ENCODE measurements around the gene SMIM43. TPM values are rescaled to one million over a fixed set of nuclear protein-coding genes. Genes with fewer than 3 reads are reported as not detected.

Gene SMIM43
- total and polyA plus RNA-seq, 2 donors (not counting 1 experiment from before 2014, with no cell fraction given) = 0.83 to 2.5 TPM

- TF ChIP-seq CTCF (conservative IDR thresholded peaks at IDR 0.05 in 1 of 2, IDR thresholded peaks at IDR 0.05 in 1 of 2; ENCODE audit: low read depth in 1 of 2, low read length in 2 of 2) (no peak), EZH2 (IDR thresholded peaks at IDR 0.05; ENCODE audit: low read length, missing control alignments) (no peak)
- Histone ChIP-seq H3K79me2 (ENCODE audit: control insufficient read depth, insufficient read depth, low read length) (no peaks in the 10 kb centered on the region), H3K9me3 (ENCODE audit: control insufficient read depth, insufficient read depth, low read depth, low read length) (no peaks in the 10 kb centered on the region), H3K27ac (ENCODE audit: insufficient read depth, low read length) (peak overlapping the region; percentile 59), H2AFZ (ENCODE audit: low read length) (no peak overlapping the region), H3K4me1 (ENCODE audit: control insufficient read depth, extremely low read depth, insufficient read depth, low read length) (peaks cover 17% of the 10 kb centered on the region), H3K4me3 (replicated peaks in 1 of 4; ENCODE audit: control extremely low read depth in 1 of 4, insufficient read depth in 1 of 4, low read depth in 3 of 4, low read length in 4 of 4) (no peak overlapping the region), H3K36me3 (ENCODE audit: control insufficient read depth, insufficient read depth, low read length) (no peaks in the 10 kb centered on the region), H3K27me3 (ENCODE audit: control insufficient read depth, insufficient read depth, low read length) (no peaks in the 10 kb centered on the region), H4K20me1 (ENCODE audit: control insufficient read depth, extremely low read depth, insufficient read depth, low read length) (no peaks in the 10 kb centered on the region), H3K4me2 (ENCODE audit: extremely low read depth, insufficient read depth, low read length) (no peak overlapping the region), H3K9ac (ENCODE audit: insufficient read depth, low read length) (no peak overlapping the region)
- DNase-seq (ENCODE audit: low read depth in 2 of 2) = peak in 1 of 2 donors; percentile 63
Observed at GRCh38 chr4:121789455-121789854, 24.5 kb upstream of the SMIM43 start.

GRCh38 chr4:121788896-121789295, 23.9 kb upstream of the SMIM43 start:
- H2AFZ ChIP-seq (ENCODE audit: low read length) = no peak overlapping the region
- peaks cover 17% of the 10 kb centered on the region for H3K4me1 ChIP-seq (ENCODE audit: control insufficient read depth, extremely low read depth, insufficient read depth, low read length)

DNA sequence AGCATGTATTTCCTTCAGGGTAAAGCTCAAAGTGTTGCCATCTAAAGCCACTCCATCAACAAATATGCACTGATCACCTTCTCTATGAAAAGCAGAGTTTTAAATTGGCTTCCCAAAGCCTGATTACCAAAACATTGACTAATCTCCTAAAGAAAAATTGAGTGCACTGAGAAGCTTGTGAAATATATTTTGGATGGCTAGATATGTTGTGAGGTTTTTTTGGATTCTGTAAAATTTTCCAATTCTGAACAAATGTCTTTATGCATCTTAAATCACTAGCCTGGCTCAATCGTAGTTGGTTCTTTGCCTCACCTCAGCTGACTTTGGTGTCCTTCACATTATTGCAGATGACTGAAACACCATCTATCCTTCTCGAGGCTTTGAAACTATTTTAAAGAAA, 21.3 kb upstream of the SMIM43 start:
- H3K27ac ChIP-seq (ENCODE audit: insufficient read depth, low read length) = peak overlapping the region; percentile 94
- TF ChIP-seq CTCF (conservative IDR thresholded peaks at IDR 0.05 in 1 of 2, IDR thresholded peaks at IDR 0.05 in 1 of 2; ENCODE audit: low read depth in 1 of 2, low read length in 2 of 2) = no peak
- TF ChIP-seq EZH2 (IDR thresholded peaks at IDR 0.05; ENCODE audit: low read length, missing control alignments) = no peak
- no peak for DNase-seq (ENCODE audit: low read depth in 2 of 2)

More at GRCh38 chr4:121788896-121789295, 23.9 kb upstream of the SMIM43 start:
- Histone ChIP-seq H4K20me1 (ENCODE audit: control insufficient read depth, extremely low read depth, insufficient read depth, low read length) (no peaks in the 10 kb centered on the region), H3K4me2 (ENCODE audit: extremely low read depth, insufficient read depth, low read length) (no peak overlapping the region), H3K27ac (ENCODE audit: insufficient read depth, low read length) (peak overlapping the region; percentile 59), H3K4me3 (replicated peaks in 1 of 4; ENCODE audit: control extremely low read depth in 1 of 4, insufficient read depth in 1 of 4, low read depth in 3 of 4, low read length in 4 of 4) (no peak overlapping the region), H3K79me2 (ENCODE audit: control insufficient read depth, insufficient read depth, low read length) (no peaks in the 10 kb centered on the region), H3K9ac (ENCODE audit: insufficient read depth, low read length) (no peak overlapping the region), H3K9me3 (ENCODE audit: control insufficient read depth, insufficient read depth, low read depth, low read length) (no peaks in the 10 kb centered on the region), H3K27me3 (ENCODE audit: control insufficient read depth, insufficient read depth, low read length) (no peaks in the 10 kb centered on the region), H3K36me3 (ENCODE audit: control insufficient read depth, insufficient read depth, low read length) (no peaks in the 10 kb centered on the region)
- TF ChIP-seq CTCF (conservative IDR thresholded peaks at IDR 0.05 in 1 of 2, IDR thresholded peaks at IDR 0.05 in 1 of 2; ENCODE audit: low read depth in 1 of 2, low read length in 2 of 2) = no peak
- no peak for TF ChIP-seq EZH2 (IDR thresholded peaks at IDR 0.05; ENCODE audit: low read length, missing control alignments)
- DNase-seq (ENCODE audit: low read depth in 2 of 2) = peak in 1 of 2 donors; percentile 34

More for the DNA sequence above, 21.3 kb upstream of the SMIM43 start:
- H3K4me2 ChIP-seq (ENCODE audit: extremely low read depth, insufficient read depth, low read length) = no peak overlapping the region
- H3K9me3 ChIP-seq (ENCODE audit: control insufficient read depth, insufficient read depth, low read depth, low read length) = no peaks in the 10 kb centered on the region
- H3K4me1 ChIP-seq (ENCODE audit: control insufficient read depth, extremely low read depth, insufficient read depth, low read length) = peaks cover 15% of the 10 kb centered on the region
- no peak overlapping the region for H2AFZ ChIP-seq (ENCODE audit: low read length)
- H3K4me3 ChIP-seq (replicated peaks in 1 of 4; ENCODE audit: control extremely low read depth in 1 of 4, insufficient read depth in 1 of 4, low read depth in 3 of 4, low read length in 4 of 4) = no peak overlapping the region
- H3K9ac ChIP-seq (ENCODE audit: insufficient read depth, low read length) = no peak overlapping the region
- no peaks in the 10 kb centered on the region for H4K20me1 ChIP-seq (ENCODE audit: control insufficient read depth, extremely low read depth, insufficient read depth, low read length)
- no peaks in the 10 kb centered on the region for H3K27me3 ChIP-seq (ENCODE audit: control insufficient read depth, insufficient read depth, low read length)
- no peaks in the 10 kb centered on the region for H3K79me2 ChIP-seq (ENCODE audit: control insufficient read depth, insufficient read depth, low read length)
- H3K36me3 ChIP-seq (ENCODE audit: control insufficient read depth, insufficient read depth, low read length) = no peaks in the 10 kb centered on the region

Data from fibroblast of lung (primary cell).